A549 (cell line): ENCODE data around the gene NKAIN2. TPM values are rescaled to one million over a fixed set of nuclear protein-coding genes. Genes with fewer than 3 reads are reported as not detected.

Experiments
- ATAC-seq, 2 experiments: fragments of 200-7000 bp in 1 of 2; fragments of >200 bp in 1 of 2; cut with Nextera tagmentation in 1 of 2; cut with Tn5 transposase in 1 of 2; 3 replicates each; pipeline versions ENCODE4 v1.8.0 to v1.9.1; 2018 to 2020; ENCODE audit warnings: mild to moderate bottlenecking in 1 of 2, moderate library complexity in 1 of 2
- CTCF ChIA-PET: fragments of 300-600 bp; sonication (Branson Sonifier 250); formaldehyde crosslinking; extraction: SDS; loops from one replicate; lab custom pipeline; 2021; ENCODE audit warnings: antibody characterized with exemption, inconsistent platforms; lab: Yijun Ruan, JAX
- POLR2A ChIA-PET: fragments of 350-600 bp; formaldehyde crosslinking; extraction: SDS; loops from one replicate; lab custom pipeline; 2021; ENCODE audit warnings: antibody characterized with exemption, inconsistent platforms; lab: Yijun Ruan, JAX
- DNase-seq, 2 experiments: peaks; one replicate each; pipeline versions ENCODE4 v3.0.0 to v3.0.0-alpha.2; 2011 to 2016; ENCODE audit warnings: low read depth in 1 of 2, low spot score in 1 of 2
- FAIRE-seq: peaks from 2 replicates; lab custom pipeline; 2011; peaks lifted over from hg19 to GRCh38; lab: Jason Lieb, UNC
- H3K27ac ChIP-seq, 2 experiments: fragments of >200 bp; sonication (Bioruptor Twin); formaldehyde crosslinking; 3 replicates each; pipeline ENCODE4 v1.5.1; 2016 to 2017
- H3K4me1 ChIP-seq: fragments of >200 bp; sonication (Bioruptor Twin); formaldehyde crosslinking; 3 replicates; pipeline ENCODE4 v1.6.1; 2016
- H3K4me2 ChIP-seq: fragments of >200 bp; sonication (Bioruptor Twin); formaldehyde crosslinking; 3 replicates; pipeline ENCODE4 v1.6.1; 2016
- H3K4me3 ChIP-seq: fragments of >200 bp; sonication (Bioruptor Twin); formaldehyde crosslinking; 3 replicates; pipeline ENCODE4 v1.5.1; 2016
- H3K9me3 ChIP-seq: fragments of >200 bp; sonication (Bioruptor Twin); formaldehyde crosslinking; 3 replicates; pipeline ENCODE4 v1.6.1; 2016
- BCL3 ChIP-seq: fragments of >200 bp; sonication (Bioruptor Twin); formaldehyde crosslinking; IDR thresholded peaks from 3 replicates; pipeline ENCODE4 v1.6.1; 2016
- CTCF ChIP-seq: fragments of >200 bp; sonication (Bioruptor Twin); formaldehyde crosslinking; IDR thresholded peaks from 3 replicates; pipeline ENCODE4 v1.5.1; 2016
- FOSL2 ChIP-seq, 2 experiments: fragments of 450-650 bp in 1 of 2; fragments of >200 bp in 1 of 2; sonication (Bioruptor Twin) in 1 of 2; formaldehyde crosslinking; IDR thresholded peaks; 2 replicates each; pipeline versions ENCODE4 v1.5.0 to v1.6.1; 2016 to 2020; ENCODE audit warnings: mild to moderate bottlenecking in 1 of 2, moderate library complexity in 1 of 2
- FOXS1 ChIP-seq: fragments of 250-450 bp; sonication (Bioruptor Pico); IDR thresholded peaks from 2 replicates; pipeline ENCODE4 v1.5.0; 2020; ENCODE audit warnings: mild to moderate bottlenecking, moderate library complexity
- HDAC2 ChIP-seq: fragments of 200-600 bp; sonication (generic); IDR thresholded peaks from 2 replicates; pipeline ENCODE4 v1.6.1; 2016
- HEYL ChIP-seq: fragments of 250-450 bp; sonication (Bioruptor Pico); IDR thresholded peaks from 2 replicates; pipeline ENCODE4 v1.8.0; 2021; ENCODE audit warnings: mild to moderate bottlenecking, moderate library complexity
- HMGXB4 ChIP-seq: fragments of 250-450 bp; sonication (Bioruptor Pico); IDR thresholded peaks from 2 replicates; pipeline ENCODE4 v1.5.0; 2021; ENCODE audit warnings: mild to moderate bottlenecking, moderate library complexity, borderline replicate concordance
- JUNB ChIP-seq: fragments of >200 bp; sonication (Bioruptor Twin); formaldehyde crosslinking; IDR thresholded peaks from 2 replicates; pipeline ENCODE4 v1.6.1; 2016
- MAX ChIP-seq: IDR thresholded peaks from 2 replicates; pipeline ENCODE4 v1.6.1; 2012
- MAZ ChIP-seq: fragments of 150-350 bp; IDR thresholded peaks from 2 replicates; pipeline ENCODE4 v1.6.1; 2014; ENCODE audit warnings: antibody characterized with exemption, low read depth, low read length, borderline replicate concordance
- RARB ChIP-seq: fragments of 250-450 bp; sonication (Bioruptor Pico); IDR thresholded peaks from 2 replicates; pipeline ENCODE4 v1.8.0; 2021; ENCODE audit warnings: mild to moderate bottlenecking, moderate library complexity
- RNF2 ChIP-seq: fragments of 200-600 bp; sonication (generic); IDR thresholded peaks from 2 replicates; pipeline ENCODE4 v1.6.1; 2016; ENCODE audit warnings: low read depth, mild to moderate bottlenecking, antibody characterized with exemption, moderate library complexity, borderline replicate concordance
- SMC3 ChIP-seq: fragments of >200 bp; sonication (Bioruptor Twin); formaldehyde crosslinking; IDR thresholded peaks from 3 replicates; pipeline ENCODE4 v1.6.1; 2018; ENCODE audit warnings: inconsistent platforms
- TP53 ChIP-seq: fragments of 250-450 bp; sonication (Bioruptor Pico); IDR thresholded peaks from 2 replicates; pipeline ENCODE4 v1.5.0; 2021; ENCODE audit warnings: mild to moderate bottlenecking, moderate library complexity
- USF2 ChIP-seq: fragments of 450-650 bp; IDR thresholded peaks from 2 replicates; pipeline ENCODE4 v1.6.1; 2014; ENCODE audit warnings: antibody characterized with exemption
- ZC3H11A ChIP-seq: fragments of 450-650 bp; IDR thresholded peaks from 2 replicates; pipeline ENCODE4 v1.6.1; 2014; ENCODE audit warnings: antibody characterized with exemption, mild to moderate bottlenecking
- WGBS: methylation state at CpG from one replicate; pipeline ENCODE4 v1.1.6; 2017; ENCODE audit errors: missing lambda C conversion rate; 5-methylcytosine and 5-hydroxymethylcytosine counted together
- polyA plus RNA-seq, 4 experiments: library from polyadenylated mRNA; depleted of rRNA in 3 of 4; stranded (reverse); fragments of >200 nt; fragmentation: RNase III in 1 of 4; extraction: RNeasy Plus Mini Kit Qiagen cat#74134 plus additional on column Dnase treatment in 1 of 4; gene quantifications; 2 replicates in 3 of 4; 3 replicates in 1 of 4; pipeline ENCODE4 v1.2.3, GENCODE V29; 2011 to 2017

The NKAIN2 gene
- polyA plus RNA-seq, 2 of the 4 experiments (the other 2 are of a cell fraction), result not detected

GRCh38 chr6:124783344-124783743, 979.7 kb downstream of the NKAIN2 start (continued):
- no peak for TF ChIP-seq CTCF
- no peak for TF ChIP-seq SMC3
- no peak for TF ChIP-seq RNF2

GRCh38 chr6:124791156-124791555, 987.5 kb downstream of the NKAIN2 start:
- H3K9me3 ChIP-seq, result no peaks in the 10 kb centered on the region
- no peak overlapping the region for H3K4me2 ChIP-seq
- no peak overlapping the region for H3K4me3 ChIP-seq
- ChIA-PET POLR2A (no interaction called here), CTCF (no interaction called here)
- WGBS, result 0% methylated on average over 2 of the region's 2 CpGs
- H3K4me1 ChIP-seq, result no peaks in the 10 kb centered on the region
- H3K27ac ChIP-seq, result no peak overlapping the region
- TF ChIP-seq RARB (CRISPR knock-in tag) (no peak), ZC3H11A (no peak), CTCF (no peak), HDAC2 (no peak), JUNB (no peak), HMGXB4 (CRISPR knock-in tag) (no peak), MAX (no peak), BCL3 (no peak), MAZ (no peak), USF2 (no peak), SMC3 (no peak), TP53 (no peak), HEYL (CRISPR knock-in tag) (no peak)
- DNase-seq (no peak), ATAC-seq (no peak), FAIRE-seq (no peak)

GRCh38 chr6:124792386-124792785, 988.7 kb downstream of the NKAIN2 start:
- H3K4me1 ChIP-seq, result no peaks in the 10 kb centered on the region
- WGBS, result 2% methylated on average over 2 of the region's 2 CpGs
- no peak for TF ChIP-seq FOXS1 (CRISPR knock-in tag)
- no peak for TF ChIP-seq FOSL2 (IDR thresholded peaks at IDR 0.05)
- peak; percentile 32; the same call in 1 of the 2 replicates for TF ChIP-seq FOSL2 (CRISPR knock-in tag; IDR thresholded peaks at IDR 0.05)
- ChIA-PET POLR2A (no interaction called here), CTCF (interaction anchor here (0.6 kb wide), 1 partner anchor 869 kb away, joined by 3 read pairs; no protein-coding TSS in a partner anchor)
- ATAC-seq (no peak), FAIRE-seq (no peak), DNase-seq (no peak)
- no peak overlapping the region for H3K4me3 ChIP-seq
- H3K27ac ChIP-seq, result no peak overlapping the region
- no peaks in the 10 kb centered on the region for H3K9me3 ChIP-seq
- H3K4me2 ChIP-seq, result no peak overlapping the region
